DOHH2 (cell line): Measurements from ENCODE around the gene TYR.
"Not testable (repeated sequence)": the region's sequence is repeated elsewhere in the genome, so short reads cannot be mapped to it uniquely, and the experiment has no call there.

Experiments
- EZH2phosphoT487 ChIP-seq: fragments of 200-600 bp; sonication (generic); IDR thresholded peaks from 2 replicates; pipeline ENCODE4 v1.6.1; 2017; ENCODE audit warnings: borderline replicate concordance, mild to moderate bottlenecking, antibody characterized with exemption, low read length, moderate library complexity, mixed read lengths
- TF ChIP-seq, protein P1 (sequence below): fragments of 200-600 bp; sonication (generic); IDR thresholded peaks from one replicate; pipeline ENCODE4 v1.5.1; 2014; ENCODE audit warnings: antibody characterized with exemption, mild to moderate bottlenecking, low read depth, low read length; ENCODE audit not compliant: poor library complexity, severe bottlenecking

DNA sequence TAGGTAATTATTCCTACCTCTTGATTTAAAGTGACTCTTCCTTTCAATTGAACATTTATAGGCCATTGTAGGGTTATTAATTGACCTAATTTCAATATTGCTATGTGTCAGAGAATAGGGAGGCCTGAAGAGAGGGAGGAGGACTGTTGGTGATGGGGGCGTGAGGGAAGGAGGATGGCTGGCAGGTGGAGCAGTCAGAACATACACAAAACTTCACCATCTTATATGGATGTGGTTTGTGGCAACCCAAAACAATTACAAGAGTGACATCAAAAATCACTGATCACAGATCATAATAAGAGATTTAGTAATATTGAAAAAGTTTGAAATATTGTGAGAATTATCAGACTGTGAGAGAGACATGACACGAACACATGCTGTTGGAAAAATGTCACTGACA, 95.5 kb downstream of the TYR start:
- TF ChIP-seq, protein P1, sequence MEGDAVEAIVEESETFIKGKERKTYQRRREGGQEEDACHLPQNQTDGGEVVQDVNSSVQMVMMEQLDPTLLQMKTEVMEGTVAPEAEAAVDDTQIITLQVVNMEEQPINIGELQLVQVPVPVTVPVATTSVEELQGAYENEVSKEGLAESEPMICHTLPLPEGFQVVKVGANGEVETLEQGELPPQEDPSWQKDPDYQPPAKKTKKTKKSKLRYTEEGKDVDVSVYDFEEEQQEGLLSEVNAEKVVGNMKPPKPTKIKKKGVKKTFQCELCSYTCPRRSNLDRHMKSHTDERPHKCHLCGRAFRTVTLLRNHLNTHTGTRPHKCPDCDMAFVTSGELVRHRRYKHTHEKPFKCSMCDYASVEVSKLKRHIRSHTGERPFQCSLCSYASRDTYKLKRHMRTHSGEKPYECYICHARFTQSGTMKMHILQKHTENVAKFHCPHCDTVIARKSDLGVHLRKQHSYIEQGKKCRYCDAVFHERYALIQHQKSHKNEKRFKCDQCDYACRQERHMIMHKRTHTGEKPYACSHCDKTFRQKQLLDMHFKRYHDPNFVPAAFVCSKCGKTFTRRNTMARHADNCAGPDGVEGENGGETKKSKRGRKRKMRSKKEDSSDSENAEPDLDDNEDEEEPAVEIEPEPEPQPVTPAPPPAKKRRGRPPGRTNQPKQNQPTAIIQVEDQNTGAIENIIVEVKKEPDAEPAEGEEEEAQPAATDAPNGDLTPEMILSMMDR: not testable (repeated sequence)
- TF ChIP-seq EZH2phosphoT487: not testable (repeated sequence)
